BLaER1 (cell line): ENCODE data around the gene PRKCH.

Experiments used
- H3K27ac ChIP-seq: shearing (Covaris generic); formaldehyde crosslinking; 2 replicates; pipeline ENCODE4 v1.8.1; 2022
- H3K27me3 ChIP-seq: shearing (Covaris generic); formaldehyde crosslinking; 2 replicates; pipeline ENCODE4 v1.8.1; 2022
- H3K36me3 ChIP-seq: shearing (Covaris generic); formaldehyde crosslinking; 2 replicates; pipeline ENCODE4 v1.8.1; 2022
- H3K4me1 ChIP-seq: shearing (Covaris generic); formaldehyde crosslinking; 2 replicates; pipeline ENCODE4 v1.8.1; 2022
- H3K4me2 ChIP-seq: shearing (Covaris generic); formaldehyde crosslinking; 2 replicates; pipeline ENCODE4 v1.8.1; 2022
- H3K4me3 ChIP-seq: shearing (Covaris generic); formaldehyde crosslinking; 2 replicates; pipeline ENCODE4 v1.8.1; 2022
- H3K9ac ChIP-seq: shearing (Covaris generic); formaldehyde crosslinking; 2 replicates; pipeline ENCODE4 v1.8.1; 2022
- H3K9me3 ChIP-seq: shearing (Covaris generic); formaldehyde crosslinking; 2 replicates; pipeline ENCODE4 v1.8.1; 2022
- H4K20me1 ChIP-seq: shearing (Covaris generic); formaldehyde crosslinking; 2 replicates; pipeline ENCODE4 v1.8.1; 2022
- Cebpa-rat ChIP-seq: shearing (Covaris generic); IDR thresholded peaks from 2 replicates; pipeline ENCODE4 v1.8.1; 2022

Gene PRKCH

DNA sequence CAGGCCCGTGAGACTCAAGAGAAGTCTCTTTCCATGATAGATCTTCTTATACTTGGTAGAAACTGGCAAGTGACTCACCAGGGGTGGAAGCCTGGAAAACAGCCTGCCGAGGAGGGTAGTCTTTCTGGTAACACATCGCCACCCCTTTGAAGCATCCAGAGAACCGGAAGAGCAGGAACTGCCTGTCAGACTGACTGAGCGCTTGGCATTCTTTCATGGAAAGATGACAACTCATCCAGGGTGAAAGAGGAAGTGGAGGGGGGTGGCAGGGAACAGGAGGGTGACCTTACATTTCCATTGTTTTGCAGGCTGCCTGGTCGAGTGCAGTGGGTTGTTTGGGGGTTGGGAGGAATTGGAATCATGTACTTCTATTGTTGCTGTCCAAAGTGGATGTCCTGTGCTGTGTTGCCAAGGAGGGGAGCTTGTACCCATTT, 34.5 kb downstream of the PRKCH start:
- H4K20me1 ChIP-seq, result peaks cover 10% of the 10 kb centered on the region; the same call in 1 of the 2 replicates
- H3K4me2 ChIP-seq, result peak overlapping the region; percentile 18
- H3K9me3 ChIP-seq, result peaks cover 5% of the 10 kb centered on the region; the same call in 1 of the 2 replicates
- H3K4me3 ChIP-seq, result no peak overlapping the region
- H3K9ac ChIP-seq, result no peak overlapping the region
- peaks cover 35% of the 10 kb centered on the region for H3K4me1 ChIP-seq
- H3K27me3 ChIP-seq, result no peaks in the 10 kb centered on the region
- no peak for TF ChIP-seq Cebpa-rat
- peaks cover 31% of the 10 kb centered on the region for H3K36me3 ChIP-seq
- no peak overlapping the region for H3K27ac ChIP-seq

DNA sequence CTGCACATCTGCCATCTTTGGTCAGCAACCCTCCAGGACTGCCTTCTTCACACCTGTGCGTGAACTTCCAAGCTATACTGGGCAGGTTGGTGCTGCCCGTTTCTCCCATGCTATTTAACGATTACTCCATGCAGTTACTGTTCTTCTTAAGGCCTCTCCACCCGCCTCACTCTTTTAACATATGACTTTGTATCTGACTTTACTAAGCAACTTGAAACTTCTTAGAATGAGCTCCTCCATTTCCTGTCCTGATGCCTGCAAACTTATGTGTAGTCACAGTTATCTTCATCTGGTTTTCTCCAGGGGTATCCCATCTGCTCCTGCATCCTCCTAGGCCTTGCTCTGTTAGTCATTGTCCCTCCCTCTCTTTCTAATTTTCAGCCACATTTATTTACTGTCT, 35.7 kb downstream of the PRKCH start:
- H3K4me2 ChIP-seq, result no peak overlapping the region
- H3K4me3 ChIP-seq, result no peak overlapping the region
- peaks cover 6% of the 10 kb centered on the region; the same call in 1 of the 2 replicates for H4K20me1 ChIP-seq
- no peak overlapping the region for H3K27ac ChIP-seq
- peaks cover 5% of the 10 kb centered on the region; the same call in 1 of the 2 replicates for H3K9me3 ChIP-seq
- H3K4me1 ChIP-seq, result peaks cover 23% of the 10 kb centered on the region
- no peak overlapping the region for H3K9ac ChIP-seq
- H3K27me3 ChIP-seq, result no peaks in the 10 kb centered on the region
- TF ChIP-seq Cebpa-rat, result no peak
- H3K36me3 ChIP-seq, result peaks cover 32% of the 10 kb centered on the region

DNA sequence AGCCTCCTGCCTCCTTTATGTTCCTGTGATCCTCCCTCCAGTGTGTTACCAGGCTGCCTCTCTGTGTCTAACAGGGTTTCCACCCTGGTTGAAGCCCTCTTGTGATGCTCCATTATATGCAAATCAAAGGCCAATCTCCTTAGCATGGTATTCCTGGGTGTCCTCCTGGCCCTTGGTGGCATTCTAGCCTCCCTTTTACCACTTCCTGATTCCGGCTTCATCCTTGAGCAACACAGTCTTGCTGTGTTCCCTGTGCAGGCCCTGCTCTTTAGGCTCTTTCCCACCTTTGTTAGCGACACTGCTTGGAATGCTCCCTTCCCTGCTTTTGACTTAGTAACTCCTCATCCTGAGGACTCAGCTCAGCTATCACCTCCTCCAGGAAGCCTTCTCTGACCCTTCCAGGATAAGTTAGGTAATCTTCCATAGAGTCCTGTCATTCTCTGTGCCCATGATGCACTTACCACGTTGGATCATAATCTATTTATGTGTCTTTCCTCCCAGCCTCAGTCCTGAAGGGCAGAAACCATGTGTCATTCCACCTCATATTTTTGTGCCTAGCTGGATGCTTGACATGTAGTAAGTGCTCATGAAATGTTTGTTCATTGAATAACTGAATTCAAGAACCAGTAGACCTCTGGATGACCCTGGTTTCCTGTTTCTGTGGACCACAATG, 37.3 kb downstream of the PRKCH start:
- H4K20me1 ChIP-seq, result peaks cover 6% of the 10 kb centered on the region; the same call in 1 of the 2 replicates
- peaks cover 20% of the 10 kb centered on the region for H3K4me1 ChIP-seq
- no peak for TF ChIP-seq Cebpa-rat
- H3K27ac ChIP-seq, result no peak overlapping the region
- no peak overlapping the region for H3K9ac ChIP-seq
- no peaks in the 10 kb centered on the region for H3K27me3 ChIP-seq
- H3K4me2 ChIP-seq, result peak overlapping the region; percentile 20
- peaks cover 32% of the 10 kb centered on the region for H3K36me3 ChIP-seq
- H3K9me3 ChIP-seq, result peaks cover 12% of the 10 kb centered on the region; the same call in 1 of the 2 replicates
- H3K4me3 ChIP-seq, result no peak overlapping the region

DNA sequence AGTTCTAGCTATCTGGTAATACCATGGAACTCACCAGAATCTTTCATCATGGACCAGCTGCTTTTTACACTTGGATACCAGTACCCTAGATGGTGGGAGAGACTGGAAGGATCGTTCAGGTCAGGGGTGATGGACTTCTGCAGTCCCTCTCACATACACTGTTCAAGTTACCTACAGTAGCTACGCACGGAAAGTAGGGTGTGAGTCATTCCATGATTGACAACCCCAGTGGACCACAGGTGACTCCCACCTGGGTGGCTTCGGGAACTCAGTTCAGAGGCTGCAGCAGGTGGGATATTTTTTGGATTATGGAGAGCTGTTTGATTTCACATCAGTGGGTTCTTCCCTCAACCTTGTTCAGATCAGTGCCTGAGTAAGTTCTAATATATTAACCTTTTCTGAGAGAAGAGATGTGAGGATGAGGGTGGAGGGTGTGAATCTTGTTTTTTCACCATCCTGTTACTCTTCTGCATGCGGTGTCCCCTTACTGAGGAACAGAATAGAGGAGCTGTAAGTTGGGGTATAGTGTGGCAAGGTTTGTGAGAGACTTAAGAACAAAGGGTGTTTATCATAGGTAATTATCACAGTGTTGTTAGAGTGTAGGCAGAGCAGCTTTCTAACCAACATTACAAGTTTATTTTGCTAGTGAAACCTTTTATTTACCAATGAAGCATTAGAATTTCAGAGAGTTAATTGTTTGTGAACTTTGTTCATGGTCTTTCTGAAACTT, 39.6 kb downstream of the PRKCH start:
- Histone ChIP-seq H3K4me2 (no peak overlapping the region), H3K9me3 (peaks cover 12% of the 10 kb centered on the region; the same call in 1 of the 2 replicates), H3K4me1 (peaks cover 21% of the 10 kb centered on the region), H3K36me3 (peaks cover 32% of the 10 kb centered on the region), H3K9ac (no peak overlapping the region), H3K27me3 (no peaks in the 10 kb centered on the region), H3K27ac (no peak overlapping the region), H4K20me1 (peaks cover 23% of the 10 kb centered on the region; the same call in 1 of the 2 replicates), H3K4me3 (no peak overlapping the region)
- no peak for TF ChIP-seq Cebpa-rat

DNA sequence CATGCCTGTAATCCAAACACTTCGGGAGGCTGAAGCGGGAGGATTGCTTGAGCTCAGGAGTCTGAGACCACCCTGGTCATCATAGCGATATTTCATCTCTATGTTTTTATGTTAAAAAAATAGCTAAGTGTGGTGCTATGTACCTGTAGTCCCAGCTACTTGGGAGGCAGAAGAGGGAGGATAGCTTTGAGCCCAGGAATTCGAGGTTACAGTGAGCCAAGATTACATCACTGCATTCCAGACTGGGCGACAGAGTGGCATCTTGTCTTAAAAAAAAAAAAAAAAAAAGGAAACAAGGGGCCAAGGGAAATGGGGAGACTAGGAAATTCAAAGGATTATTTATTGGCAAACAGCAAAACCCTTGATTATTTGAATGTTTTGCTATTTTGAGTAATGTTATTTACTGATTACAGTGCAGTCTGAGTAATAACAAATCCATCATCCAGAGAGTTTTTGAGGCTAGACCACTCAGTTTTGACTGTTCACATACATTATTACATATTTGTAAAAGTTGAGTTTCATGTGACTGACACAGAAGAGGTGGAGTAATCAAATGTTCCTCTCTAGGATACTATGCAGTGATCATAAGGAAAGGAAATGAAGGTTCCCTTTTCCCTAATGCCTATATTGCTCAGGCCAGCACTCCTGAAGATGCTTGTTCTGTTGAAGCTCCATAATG, 40.8 kb downstream of the PRKCH start:
- Histone ChIP-seq H3K27me3 (no peaks in the 10 kb centered on the region), H3K27ac (no peak overlapping the region), H3K4me2 (no peak overlapping the region), H3K4me1 (peaks cover 17% of the 10 kb centered on the region), H3K4me3 (no peak overlapping the region), H3K9ac (no peak overlapping the region), H3K9me3 (peaks cover 12% of the 10 kb centered on the region; the same call in 1 of the 2 replicates), H4K20me1 (peaks cover 36% of the 10 kb centered on the region; the same call in 1 of the 2 replicates), H3K36me3 (peaks cover 24% of the 10 kb centered on the region)
- TF ChIP-seq Cebpa-rat, result no peak

DNA sequence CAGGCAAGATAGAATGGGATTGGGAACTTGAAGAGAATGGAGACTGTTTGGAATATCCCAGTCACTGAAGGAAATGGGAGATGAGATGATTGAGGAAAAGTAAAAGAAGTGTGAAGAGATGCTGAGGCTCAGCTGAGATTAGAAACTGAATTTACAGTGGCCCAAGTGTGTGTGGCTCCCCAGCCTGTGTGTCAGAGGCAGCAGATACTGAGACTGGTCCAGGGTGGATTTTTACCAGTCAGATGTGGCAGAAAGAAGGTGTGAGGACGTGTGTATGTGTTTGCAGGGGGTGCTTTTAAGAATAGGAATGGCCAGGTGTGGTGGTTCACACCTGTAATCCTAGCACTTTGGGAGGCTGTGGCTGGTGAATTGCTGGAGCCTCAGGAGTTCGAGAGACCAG, 42.9 kb downstream of the PRKCH start:
- no peak for TF ChIP-seq Cebpa-rat
- H3K4me1 ChIP-seq, result peaks cover 22% of the 10 kb centered on the region; the same call in 1 of the 2 replicates
- H3K27ac ChIP-seq, result no peak overlapping the region
- H3K9me3 ChIP-seq, result peaks cover 7% of the 10 kb centered on the region; the same call in 1 of the 2 replicates
- H4K20me1 ChIP-seq, result peaks cover 46% of the 10 kb centered on the region; the same call in 1 of the 2 replicates
- H3K36me3 ChIP-seq, result peaks cover 8% of the 10 kb centered on the region; the same call in 1 of the 2 replicates
- H3K4me3 ChIP-seq, result no peak overlapping the region
- no peak overlapping the region for H3K9ac ChIP-seq
- H3K27me3 ChIP-seq, result no peaks in the 10 kb centered on the region
- H3K4me2 ChIP-seq, result no peak overlapping the region

DNA sequence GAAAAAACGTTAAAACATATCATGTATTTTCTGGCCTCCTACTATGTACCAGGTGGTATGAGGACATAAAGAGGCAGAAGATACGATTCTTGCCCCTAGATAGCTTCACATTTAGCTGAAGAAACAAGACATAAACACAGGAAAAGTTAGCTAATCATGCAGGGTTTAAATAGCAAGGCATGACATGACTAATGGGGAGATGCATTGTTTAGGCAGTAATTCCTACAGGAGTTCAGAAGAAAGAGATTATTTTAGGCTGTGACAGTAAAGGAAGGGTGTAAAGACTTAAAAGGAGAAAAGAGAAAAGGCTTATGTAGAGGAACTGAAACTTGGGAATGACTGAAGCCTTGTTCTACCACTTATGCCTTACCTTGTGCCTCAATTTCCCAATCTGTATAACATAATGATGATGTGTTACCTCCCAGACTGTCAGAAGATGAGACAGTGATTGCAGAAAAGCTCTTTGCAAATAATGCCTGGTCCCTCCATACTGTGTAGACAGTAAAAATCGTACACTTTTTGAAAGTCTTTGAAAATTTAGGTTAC, 44.4 kb downstream of the PRKCH start:
- 0 out of 2 replicates have a peak, but pooled peaks cover 9% of the 10 kb centered on the region for H3K36me3 ChIP-seq
- no peak overlapping the region for H3K9ac ChIP-seq
- peaks cover 22% of the 10 kb centered on the region; the same call in 1 of the 2 replicates for H3K4me1 ChIP-seq
- peaks cover 17% of the 10 kb centered on the region for H3K9me3 ChIP-seq
- TF ChIP-seq Cebpa-rat, result no peak
- peaks cover 46% of the 10 kb centered on the region; the same call in 1 of the 2 replicates for H4K20me1 ChIP-seq
- no peaks in the 10 kb centered on the region for H3K27me3 ChIP-seq
- no peak overlapping the region for H3K27ac ChIP-seq
- no peak overlapping the region for H3K4me3 ChIP-seq
- H3K4me2 ChIP-seq, result no peak overlapping the region

DNA sequence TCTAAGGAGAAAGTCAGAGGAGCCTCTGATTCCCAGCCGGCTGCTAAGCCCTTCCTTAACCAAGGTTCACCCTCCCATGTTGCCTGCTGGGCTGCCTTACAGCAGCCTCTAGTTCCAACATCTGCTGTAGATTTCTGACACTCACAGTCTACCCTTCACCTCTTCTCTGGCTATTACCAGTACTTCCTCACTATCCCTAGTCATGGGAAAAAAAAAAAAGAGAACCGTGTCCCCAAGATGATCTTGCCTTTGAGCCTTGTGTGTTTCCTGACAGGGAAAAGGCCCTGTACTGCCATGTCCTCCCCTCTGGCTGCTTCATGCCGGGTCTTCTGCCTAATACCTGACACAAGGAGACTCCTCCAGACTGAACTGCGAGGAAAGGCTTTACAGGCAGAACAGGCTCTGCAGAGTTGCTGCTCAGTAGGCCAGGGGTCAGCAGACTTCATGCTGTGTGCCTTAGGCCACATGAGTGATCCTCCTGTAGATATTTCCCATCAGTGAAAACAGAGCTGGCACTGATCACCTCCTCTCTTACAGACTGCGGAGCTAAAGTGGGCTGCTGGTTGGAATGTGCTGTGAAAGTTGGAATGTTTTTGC, 46.8 kb downstream of the PRKCH start:
- no peak overlapping the region for H3K9ac ChIP-seq
- no peak overlapping the region for H3K27ac ChIP-seq
- no peak overlapping the region for H3K4me2 ChIP-seq
- H4K20me1 ChIP-seq, result peaks cover 46% of the 10 kb centered on the region; the same call in 1 of the 2 replicates
- peaks cover 22% of the 10 kb centered on the region; the same call in 1 of the 2 replicates for H3K4me1 ChIP-seq
- TF ChIP-seq Cebpa-rat, result no peak
- H3K36me3 ChIP-seq, result peaks cover 20% of the 10 kb centered on the region
- H3K27me3 ChIP-seq, result no peaks in the 10 kb centered on the region
- H3K9me3 ChIP-seq, result peaks cover 35% of the 10 kb centered on the region
- H3K4me3 ChIP-seq, result no peak overlapping the region
